ENCODE measurements around the gene AATK.
A peak's percentile ranks its signal among the peaks of the same experiment; 100 is the strongest.
"Not testable (repeated sequence)": the region's sequence is repeated elsewhere in the genome, so short reads cannot be mapped to it uniquely, and the experiment has no call there.

AATK gene

DNA sequence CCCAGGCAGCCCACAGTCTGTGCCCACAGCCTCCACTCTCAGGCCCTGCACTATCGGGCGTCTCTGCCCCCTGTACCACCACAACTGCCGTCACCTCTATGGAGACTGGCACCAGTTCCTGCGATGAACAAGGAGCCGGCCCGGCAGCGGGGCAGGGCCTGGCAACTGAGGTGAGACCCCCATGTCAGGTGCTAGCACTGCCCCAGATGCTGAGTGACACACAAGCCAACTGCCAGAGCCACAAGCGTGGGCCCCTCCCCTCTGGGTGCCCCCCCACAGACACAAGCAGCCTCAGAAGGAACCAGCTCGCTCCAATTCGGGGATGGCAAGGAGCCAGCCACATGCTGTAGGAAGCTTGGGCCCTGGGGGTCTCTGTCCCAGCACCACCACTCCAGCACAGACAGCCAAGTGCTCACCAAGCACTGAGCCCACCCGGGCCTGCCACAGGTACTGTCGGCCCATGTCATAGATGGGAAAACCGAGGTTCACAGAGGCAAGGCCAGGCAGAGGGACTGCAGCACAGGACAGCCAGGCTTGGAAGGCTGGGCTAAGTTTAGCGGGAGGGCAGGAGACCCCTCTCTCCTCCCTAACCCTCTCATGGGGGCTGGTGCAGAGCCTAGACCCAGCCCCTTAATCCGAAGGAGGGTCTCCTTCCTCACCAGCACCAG, 2.2 kb downstream of the AATK start:
- FAIRE-seq (no peak), DNase-seq (ENCODE audit: extremely low spot score, insufficient read length, low read depth) (no peak)

DNA sequence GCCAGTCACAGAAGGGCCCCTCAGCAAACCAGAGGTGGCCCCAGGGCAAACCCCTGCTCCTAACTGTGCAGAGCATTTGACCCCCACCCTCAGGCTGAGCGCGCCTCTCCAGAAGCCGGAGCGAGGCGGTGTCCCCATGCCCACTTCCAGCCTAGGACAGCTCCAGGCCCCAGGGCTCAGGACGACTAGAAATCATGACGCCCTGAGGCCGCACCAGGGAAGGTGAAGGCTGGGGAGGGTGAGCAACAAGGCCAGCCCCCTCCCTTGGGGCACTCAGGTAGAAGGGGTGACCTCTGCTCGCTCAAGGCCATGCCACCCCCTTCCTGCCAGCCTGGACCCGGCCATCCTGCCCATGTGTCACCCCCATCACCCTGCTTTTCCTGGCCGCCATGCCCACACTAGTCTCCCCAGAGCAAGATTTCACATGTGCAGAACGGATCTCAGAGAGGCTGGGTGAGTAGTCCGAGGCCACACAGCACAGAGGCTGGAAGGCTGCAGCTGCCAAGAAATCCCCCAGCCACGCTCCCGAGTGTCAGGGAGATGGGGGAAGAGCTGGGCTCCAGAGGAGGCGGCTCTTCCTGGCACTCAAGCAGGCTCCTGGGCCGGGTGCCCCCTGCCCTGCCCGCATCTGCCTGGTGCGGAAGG, 2.8 kb downstream of the AATK start:
- FAIRE-seq, result no peak

DNA sequence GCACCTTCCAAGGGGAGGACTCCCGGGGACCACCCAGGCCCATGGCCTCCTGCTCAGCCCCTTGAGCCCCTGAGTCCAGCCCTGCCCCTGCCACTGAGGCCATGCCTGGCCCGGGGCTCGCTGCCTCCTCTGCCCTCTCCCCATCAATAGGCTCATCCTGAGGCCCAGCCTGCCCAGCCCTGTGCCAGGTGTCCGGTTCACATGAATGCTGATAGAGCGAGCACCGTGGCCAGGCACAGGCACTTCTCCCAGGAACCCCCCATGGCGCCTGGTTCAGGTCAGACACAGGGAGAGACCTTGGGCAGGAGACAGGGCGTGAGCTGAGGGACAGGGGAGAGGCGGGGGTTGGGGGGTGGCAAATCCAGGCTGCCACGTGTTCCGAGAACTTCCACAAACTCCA, 3.5 kb downstream of the AATK start:
- DNase-seq (ENCODE audit: extremely low spot score, insufficient read length, low read depth), result no peak
- no peak for FAIRE-seq

More for the DNA sequence above, 2.8 kb downstream of the AATK start:
- DNase-seq (ENCODE audit: extremely low spot score, insufficient read length, low read depth), result no peak

DNA sequence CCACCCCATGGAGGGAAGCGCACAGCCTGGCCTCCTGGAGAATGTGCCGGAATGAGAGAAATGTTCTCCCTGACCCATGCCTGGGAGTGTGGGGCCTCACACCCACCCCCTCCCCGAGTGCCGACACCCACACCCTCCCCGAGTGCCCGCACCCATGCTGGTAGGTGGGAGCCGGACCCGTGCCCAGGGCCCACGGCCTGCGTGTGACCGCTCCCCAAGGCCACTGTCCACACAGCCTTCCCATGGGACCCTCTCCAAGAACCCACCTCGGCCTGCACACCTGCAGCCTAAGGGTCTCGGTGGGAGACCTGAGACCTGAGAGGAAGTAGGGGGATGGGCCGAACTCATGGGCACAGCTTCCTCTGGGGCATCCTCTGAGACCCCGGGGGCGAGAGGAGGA, 4.0 kb downstream of the AATK start:
- DNase-seq (ENCODE audit: extremely low spot score, insufficient read length, low read depth), result no peak
- no peak for FAIRE-seq

DNA sequence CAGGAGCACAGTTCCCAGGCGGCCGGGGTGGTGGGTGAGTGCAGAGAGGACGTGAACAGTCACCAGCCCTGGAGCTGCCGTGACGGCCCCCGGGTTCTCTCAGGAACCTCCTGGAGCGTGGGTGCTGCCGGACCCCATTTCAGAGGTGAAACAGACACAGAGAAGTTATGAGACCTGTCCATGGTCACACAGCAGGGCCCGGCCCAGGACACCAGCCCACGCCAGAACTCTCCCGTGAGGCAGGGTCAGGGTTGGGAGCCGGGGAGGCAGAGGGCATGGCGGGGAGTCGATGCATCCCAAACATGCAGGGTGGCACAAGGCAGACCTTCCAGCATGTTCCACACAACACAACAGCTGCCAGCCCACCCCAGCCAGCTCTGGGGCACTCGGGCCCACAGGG, 4.5 kb downstream of the AATK start:
- DNase-seq (ENCODE audit: extremely low spot score, insufficient read length, low read depth), result no peak
- FAIRE-seq, result no peak

DNA sequence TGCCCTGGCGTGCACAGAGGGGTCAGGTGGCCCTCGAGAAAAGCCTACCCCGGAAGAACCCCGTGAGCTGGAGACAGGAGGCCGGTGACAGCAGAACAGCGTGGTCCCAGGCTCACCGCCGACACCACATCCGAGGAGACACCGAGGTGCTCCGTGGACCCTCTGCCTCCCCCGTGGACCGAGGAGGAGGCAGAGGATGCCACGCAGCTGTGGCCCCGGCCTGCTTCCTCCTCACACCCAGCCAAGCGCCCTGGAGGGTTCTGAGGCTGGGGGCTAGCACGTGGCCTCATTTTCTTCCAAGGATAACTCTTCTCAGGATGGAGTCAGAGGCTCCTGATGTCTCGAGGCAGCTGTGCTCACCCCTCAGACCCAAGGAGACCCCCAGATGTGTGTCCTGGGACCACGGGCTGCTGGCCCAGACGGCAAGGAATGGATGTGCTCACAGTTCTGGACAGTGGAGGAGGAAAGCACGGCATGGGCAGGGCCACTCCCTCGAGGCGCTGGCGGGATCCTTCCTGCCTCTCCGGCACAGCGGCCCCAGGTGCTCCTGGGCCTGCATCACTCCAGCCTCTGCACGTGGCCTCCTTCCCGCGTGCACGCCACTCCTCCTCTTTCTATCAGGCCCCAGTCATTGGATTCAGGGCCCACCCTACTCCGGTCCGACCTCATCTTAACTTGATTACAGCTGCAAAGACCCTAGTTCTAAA, 5.1 kb downstream of the AATK start:
- FAIRE-seq (no peak), DNase-seq (ENCODE audit: extremely low spot score, insufficient read length, low read depth) (no peak)

DNA sequence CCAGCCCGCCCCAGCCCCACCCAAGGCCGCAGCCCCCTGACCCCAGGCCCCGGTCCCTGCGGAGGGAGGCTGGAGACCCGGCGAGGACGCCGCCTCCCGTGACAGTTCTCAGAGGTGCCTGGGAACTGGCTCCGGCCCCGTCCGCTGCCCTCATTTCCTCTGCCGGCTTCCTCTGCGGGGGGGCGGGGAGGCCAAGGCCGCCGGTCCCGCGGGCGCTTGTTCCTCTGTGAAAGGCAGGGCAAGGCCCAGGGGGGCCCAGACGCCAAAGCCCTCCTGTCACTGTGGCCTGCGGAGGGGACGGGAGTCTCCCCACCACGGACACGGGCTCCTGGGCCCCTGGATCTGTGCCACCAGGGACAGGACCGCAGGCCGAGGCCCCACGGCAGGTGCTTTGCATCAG, 5.7 kb downstream of the AATK start:
- FAIRE-seq, result no peak
- no peak for DNase-seq (ENCODE audit: extremely low spot score, insufficient read length, low read depth)

DNA sequence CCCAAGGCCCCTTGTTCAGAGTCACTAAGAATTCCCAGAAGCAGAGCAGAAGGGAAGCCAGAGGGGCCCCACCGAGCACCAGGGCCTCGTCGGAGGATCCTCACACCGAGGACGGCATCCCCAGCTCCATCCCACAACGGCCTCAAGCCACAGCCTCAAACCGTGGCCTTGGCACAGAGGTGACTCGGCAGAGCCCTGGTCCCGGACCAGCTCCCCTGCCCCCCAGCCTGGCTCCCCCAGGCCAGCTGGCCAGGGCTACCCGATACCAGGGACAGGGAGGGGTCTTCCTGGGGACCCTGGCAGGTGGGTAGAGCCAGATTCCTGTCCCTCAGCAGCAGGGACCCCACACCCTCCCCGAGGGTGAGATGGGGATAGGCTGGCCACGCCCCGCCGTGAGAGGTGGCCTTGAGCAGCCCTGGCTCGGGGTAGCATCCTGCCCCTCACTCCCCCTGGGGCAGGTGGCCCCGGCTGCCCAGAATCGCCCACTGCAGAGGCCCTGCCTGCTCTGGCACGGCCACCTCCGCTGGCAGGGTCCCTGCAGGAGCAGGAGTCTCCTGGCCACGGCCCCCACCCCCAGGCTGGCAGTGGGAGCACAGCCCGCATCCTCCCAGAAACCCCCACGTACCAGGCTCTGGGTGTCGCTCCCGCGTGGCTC, 6.3 kb downstream of the AATK start:
- DNase-seq (ENCODE audit: extremely low spot score, insufficient read length, low read depth) (no peak), FAIRE-seq (no peak)

DNA sequence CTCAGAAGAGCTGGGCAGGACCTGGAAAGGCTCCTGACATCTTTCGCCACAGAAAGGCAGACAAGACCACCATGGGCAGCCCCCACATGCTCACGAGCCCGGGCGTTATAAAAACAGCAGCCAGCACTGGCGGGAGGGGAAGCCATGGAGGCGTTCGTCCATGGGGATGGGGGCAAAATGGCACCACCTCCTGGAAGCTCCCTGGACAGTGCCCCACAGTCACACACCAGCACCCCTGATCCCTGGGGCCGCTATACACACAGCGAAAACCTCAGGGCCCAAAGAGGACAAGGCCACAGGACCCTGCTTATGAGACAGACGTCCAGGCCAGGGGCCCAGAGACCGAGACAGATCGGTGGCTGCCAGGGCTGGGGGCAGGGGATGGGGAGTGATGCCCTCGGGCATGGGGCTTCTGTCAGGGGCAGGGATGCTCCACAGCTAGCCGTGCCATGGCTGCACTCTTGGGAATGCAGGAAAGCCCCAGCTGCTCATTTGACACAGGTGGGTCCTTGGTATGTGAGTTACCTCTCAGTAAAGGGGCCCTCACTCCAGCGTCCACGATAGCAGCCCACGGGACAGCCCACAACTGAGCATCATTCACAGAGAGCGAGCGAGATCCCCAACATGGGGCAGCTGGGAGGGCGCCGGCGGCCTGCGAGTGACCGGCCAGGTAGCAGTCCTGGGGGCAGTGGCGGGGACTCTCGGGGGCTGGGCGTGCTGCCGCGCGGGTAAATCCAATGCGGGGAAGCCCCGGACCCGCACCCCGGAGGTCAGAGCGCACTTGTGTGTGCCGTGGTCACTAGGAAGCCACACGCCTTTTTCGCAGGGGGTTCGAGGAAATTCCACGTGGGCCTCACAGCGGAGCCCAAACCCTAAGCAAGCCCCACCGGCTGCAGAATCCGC, 7.1 kb downstream of the AATK start:
- DNase-seq (ENCODE audit: extremely low spot score, insufficient read length, low read depth) (no peak), FAIRE-seq (no peak)

DNA sequence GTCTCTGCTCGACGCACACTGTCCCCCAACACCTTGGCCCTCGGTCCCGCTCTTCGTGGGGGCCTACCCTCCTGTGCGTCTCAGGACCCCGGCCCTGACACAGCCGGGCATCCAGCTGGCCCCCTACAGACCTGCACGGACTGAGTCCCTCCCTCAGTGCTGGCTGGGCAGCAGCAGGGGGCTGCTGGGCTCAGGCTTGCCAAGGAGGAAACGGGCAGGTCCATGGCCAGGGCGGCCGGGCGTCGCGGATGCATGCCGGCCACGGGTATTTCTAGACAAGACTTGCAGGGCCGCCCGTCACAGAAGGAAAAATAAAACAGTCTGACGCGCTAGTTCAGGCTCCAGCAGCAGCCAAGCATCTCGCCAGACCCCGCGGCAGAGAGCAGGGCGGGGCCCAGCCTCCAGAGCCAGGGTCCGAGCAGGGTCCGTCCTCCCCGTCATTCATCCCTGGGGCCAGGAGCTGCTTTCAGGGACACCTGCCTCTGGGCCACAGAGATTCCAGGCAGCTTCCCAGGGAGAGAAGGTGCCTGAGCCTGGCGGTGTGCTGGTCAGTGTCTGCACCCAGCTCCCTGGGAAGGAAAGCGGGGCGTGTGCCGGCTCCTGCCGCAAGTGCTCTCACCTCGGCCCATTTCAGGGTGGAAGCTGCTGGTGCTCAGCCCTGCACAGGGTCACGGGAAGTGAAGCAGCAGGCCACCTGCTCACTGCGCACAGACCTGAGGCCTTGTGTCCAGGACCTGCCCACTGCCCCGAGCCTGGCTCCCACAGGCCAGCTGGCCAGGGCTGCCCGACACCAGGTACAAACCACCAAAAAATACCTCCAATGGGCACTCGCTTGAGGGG, 8.0 kb downstream of the AATK start:
- FAIRE-seq, result no peak

DNA sequence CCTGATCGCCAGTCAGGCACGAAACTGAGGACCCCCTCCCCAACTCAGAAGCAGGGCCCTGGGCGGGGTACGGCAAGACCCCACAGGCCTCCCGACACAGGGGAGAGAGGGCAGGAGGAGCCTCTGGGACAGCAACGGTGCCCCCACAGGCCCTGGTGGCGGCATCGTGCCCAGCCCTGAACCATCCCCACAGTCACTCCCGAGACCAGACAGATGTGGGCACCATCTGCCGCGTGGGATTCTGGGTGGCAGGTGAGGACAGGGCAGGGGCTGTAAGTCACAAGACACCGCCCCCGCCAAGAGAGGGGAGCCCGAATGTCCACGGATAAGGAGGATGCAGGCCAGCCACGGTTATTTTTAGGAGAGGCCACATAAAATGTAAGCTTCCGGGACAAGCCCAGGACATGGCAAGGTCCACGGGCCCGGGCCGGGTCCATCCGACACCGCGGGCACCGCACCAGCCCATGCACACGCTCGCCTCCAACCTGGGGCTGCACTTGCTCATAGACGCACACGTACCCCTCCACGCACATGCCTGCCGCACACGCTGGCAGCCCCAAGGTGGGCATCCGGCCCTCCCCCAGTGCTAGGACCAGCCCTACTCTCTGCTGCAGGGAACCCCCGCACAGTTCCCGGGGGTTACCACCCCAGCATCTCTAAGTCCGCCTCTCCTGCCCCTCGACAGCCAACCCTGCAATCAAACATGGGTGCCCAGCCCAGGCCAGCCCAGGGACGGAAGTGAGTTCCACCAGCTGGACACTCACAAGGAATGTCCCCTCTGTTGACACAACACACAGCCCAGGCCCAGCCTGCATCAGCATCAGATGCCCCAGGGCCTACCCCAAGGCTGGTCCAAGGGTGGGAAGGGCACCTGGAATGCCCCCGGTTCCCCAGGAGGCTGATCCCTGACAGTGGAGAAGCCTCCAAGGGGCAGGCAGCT, 8.9 kb downstream of the AATK start:
- no peak for FAIRE-seq
- DNase-seq (ENCODE audit: extremely low spot score, insufficient read length, low read depth), result no peak

More for the DNA sequence above, 8.0 kb downstream of the AATK start:
- no peak for DNase-seq (ENCODE audit: extremely low spot score, insufficient read length, low read depth)

DNA sequence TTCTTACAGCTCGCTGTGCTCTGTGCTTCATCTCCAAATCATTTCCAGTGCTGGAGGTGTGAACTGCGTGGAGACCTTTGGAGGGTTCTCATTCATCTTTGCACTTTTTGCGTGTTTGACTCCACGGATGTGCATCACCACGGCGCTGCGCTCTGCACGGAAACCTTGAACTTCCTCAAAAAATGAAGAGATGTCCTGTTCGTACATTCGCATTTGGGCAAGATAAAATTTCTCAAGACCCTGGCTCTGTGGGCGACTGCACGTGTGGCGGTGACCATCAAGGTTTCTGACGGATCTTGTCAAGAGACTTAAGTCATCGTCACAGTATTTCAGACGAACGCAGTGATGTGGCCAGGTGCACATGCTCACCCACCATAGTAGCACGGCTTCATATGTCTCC, 11.1 kb downstream of the AATK start:
- FAIRE-seq (no peak), DNase-seq (ENCODE audit: extremely low spot score, insufficient read length, low read depth) (no peak)

DNA sequence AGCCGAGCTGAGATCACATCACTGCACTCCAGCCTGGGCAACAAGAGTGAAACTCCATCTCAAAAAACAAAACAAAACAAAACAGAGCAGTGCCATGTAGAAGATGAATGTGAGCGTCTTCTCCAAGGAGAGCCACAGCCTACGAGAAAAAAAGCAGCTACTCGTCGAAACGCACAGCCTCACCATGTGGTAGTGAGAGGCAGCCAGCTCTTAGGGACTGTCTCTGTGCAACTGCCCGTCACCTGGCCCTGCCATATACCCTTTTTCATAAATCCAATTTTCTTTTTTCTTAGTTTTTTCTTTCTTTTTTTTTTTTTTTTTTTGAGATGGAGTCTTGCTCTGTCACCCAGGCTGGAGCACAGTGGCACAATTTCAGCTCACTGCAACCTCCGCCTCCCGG, 12.0 kb downstream of the AATK start:
- not testable (repeated sequence) for DNase-seq (ENCODE audit: extremely low spot score, insufficient read length, low read depth); FAIRE-seq

DNA sequence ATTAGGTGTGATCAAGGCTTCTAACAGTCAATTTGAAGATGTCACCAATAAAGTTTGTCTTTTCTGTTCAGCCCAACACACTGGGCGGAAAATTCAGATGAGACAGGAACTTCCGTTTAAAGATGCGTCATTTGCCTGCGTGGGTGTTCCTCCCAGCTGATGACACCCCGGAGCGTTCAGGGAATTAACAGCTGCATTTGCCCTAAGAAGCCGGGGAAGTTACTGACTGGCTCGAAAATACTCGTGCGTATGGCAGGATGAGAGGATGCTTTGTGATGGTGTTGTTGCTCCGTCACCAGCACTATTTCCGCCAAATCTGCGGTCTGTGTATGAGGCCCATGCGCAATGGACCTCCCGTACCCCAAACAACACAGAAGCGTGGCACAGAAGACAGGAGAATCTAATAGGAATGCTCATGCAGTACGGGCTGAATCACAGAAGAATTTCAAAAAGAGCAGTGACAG, 12.6 kb downstream of the AATK start:
- DNase-seq (ENCODE audit: extremely low spot score, insufficient read length, low read depth) (no peak), FAIRE-seq (peak; percentile 59)

DNA sequence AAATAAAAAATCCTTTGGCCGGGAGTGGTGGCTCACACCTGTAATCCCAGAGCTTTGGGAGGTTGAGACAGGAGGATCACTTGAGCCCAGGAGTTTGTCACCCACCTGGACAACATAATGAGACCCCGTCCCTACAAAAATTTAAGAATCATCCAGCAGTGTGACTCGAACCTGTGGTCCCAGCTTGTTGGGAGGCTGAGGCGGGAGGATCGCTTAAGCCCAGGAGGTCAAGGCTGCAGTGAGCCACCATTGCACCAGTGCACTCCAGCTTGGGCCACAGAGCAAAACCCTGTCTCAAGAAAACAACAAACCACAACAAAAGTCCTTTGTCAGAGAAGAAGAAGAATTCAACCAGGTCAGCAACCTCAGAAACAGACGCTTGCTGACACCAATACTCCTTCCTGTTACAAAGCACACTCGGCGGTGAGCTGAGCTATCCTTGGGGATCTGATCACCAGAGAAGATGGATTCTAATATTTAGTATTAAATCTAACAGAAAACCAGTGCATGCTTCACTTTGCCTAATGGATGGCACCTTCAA, 13.7 kb downstream of the AATK start:
- FAIRE-seq (no peak), DNase-seq (ENCODE audit: extremely low spot score, insufficient read length, low read depth) (no peak)

DNA sequence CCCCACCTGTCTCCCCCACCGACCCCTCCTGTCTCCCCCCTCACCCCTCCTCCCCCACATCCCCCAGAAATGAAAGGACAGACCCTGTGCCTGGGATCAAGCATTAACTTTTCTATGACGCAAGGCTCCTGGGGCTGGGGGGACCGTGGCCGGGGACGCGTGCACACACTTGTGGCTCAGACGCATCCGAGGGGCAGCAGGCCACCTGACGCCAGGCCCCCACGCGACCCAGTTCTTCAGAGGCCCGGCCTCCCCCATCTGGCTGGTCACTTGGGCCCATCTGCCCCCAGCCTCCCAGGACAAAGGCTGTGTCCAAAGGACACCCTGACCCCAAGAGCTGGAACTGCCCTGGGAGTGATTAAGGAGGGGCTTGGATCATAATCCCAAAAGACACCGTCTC, 14.7 kb downstream of the AATK start:
- DNase-seq (ENCODE audit: extremely low spot score, insufficient read length, low read depth), result no peak
- FAIRE-seq, result no peak

DNA sequence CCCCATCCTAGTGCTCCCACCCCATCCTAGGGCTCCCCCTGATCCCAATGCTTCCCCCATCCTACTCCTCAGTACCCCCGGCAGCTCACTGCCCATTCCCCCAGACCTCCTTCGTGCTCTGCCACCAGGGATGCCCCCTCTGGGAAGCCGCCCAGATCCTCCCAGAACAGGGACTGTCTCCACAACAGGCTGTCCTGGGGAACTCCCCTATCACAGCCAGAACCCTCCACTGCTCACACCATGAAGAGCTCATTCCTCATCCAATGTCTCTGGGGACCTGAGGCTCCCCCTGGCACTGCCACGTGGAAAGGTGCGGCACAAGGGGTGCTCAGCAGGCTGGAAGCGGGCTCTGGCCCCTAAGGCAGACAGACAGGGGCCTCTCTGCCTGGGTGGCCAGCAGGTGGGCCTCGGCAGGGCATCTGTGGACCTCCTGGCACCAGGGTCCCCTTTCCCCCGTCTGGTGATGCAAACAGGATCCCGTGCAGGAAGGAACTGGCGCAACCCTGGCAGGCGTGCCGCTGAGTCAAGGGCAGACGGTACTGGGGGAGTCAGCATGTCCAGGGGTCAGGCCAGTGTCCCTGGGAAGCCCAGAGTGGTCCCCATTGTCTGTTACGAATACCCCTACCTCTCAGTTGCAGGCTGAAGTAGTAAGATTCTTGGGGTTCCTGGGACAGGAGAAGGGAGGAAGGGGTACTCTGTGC, 15.5 kb downstream of the AATK start:
- DNase-seq (ENCODE audit: extremely low spot score, insufficient read length, low read depth) (no peak), FAIRE-seq (no peak)

Data from GM18507 (cell line).